Right atrium auricular region (tissue), 2 donors: ENCODE measurements around the gene KLHL40. TPM values are rescaled to one million over a fixed set of nuclear protein-coding genes. Genes with fewer than 3 reads are reported as not detected.
A peak's percentile ranks its signal among the peaks of the same experiment; 100 is the strongest.

ENCODE experiments used
- DNase-seq: peaks from one replicate; pipeline ENCODE4 v3.0.0-alpha.2; 2019; ENCODE audit warnings: low spot score
- H3K27ac ChIP-seq, 2 donors: fragments of 200-600 bp; sonication (generic); 1 replicate in 1 of 2; 2 replicates in 1 of 2; pipeline ENCODE4 v1.5.1; 2016 to 2019
- H3K27me3 ChIP-seq, 2 donors: fragments of 200-600 bp; sonication (generic); one replicate each; pipeline versions ENCODE4 v1.5.1 to v1.6.0; 2017 to 2019
- H3K36me3 ChIP-seq: fragments of 200-600 bp; sonication (generic); one replicate; pipeline ENCODE4 v1.5.1; 2016
- H3K4me1 ChIP-seq, 2 donors: fragments of 200-600 bp; sonication (generic); one replicate each; pipeline versions ENCODE4 v1.5.1 to v1.6.0; 2017 to 2019
- H3K4me3 ChIP-seq, 2 donors: fragments of 200-600 bp; sonication (generic); 1 replicate in 1 of 2; 2 replicates in 1 of 2; pipeline ENCODE4 v1.5.1; 2017 to 2019; ENCODE audit warnings: mild to moderate bottlenecking in 1 of 2, moderate library complexity in 1 of 2
- H3K9me3 ChIP-seq, 2 donors: fragments of 200-600 bp; sonication (generic); one replicate each; pipeline ENCODE4 v1.5.1; 2019
- total RNA-seq, 2 donors: library from RNA; depleted of rRNA; stranded (reverse); fragments of >200 nt; gene quantifications; one replicate each; pipeline ENCODE4 v1.1.0, GENCODE V29; 2016
- TF ChIP-seq, protein P1 (sequence below), 2 donors: fragments of 200-600 bp; sonication (generic); IDR thresholded peaks; one replicate each; pipeline ENCODE4 v1.5.1; 2019; ENCODE audit warnings: antibody characterized with exemption in 2 of 2

Gene KLHL40
- total RNA-seq, 2 donors from 2014 or later: 0.15 to 0.63 TPM

DNA sequence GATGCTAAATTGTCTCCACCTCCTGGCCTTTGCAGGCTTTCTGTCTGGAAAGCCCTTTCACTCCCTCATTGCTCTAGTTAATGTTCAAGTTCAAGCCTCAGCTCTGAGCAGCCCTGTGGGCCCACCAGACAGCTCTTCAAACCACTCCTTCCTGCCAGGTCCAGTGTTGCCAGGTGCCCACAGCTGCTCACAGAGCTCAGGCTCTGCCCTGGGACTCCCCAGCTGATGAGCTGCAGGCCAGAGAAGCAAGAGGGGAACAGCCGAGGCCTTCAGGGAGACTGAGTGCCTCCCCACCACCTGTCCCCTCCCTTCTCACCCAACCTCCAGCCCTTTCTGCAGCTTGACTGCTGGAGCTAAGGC lies 33.1 kb upstream of the KLHL40 start:
- Histone ChIP-seq H3K36me3 (peaks cover 6% of the 10 kb centered on the region), H3K9me3 (no peaks in the 10 kb centered on the region), H3K27me3 (no peaks in the 10 kb centered on the region), H3K27ac (peak overlapping the region; percentile 95 to 99), H3K4me3 (peak overlapping the region in 1 of 2 donors; percentile 89), H3K4me1 (peaks cover 0 to 68% of the 10 kb centered on the region in 2 donors)
- TF ChIP-seq, protein P1, sequence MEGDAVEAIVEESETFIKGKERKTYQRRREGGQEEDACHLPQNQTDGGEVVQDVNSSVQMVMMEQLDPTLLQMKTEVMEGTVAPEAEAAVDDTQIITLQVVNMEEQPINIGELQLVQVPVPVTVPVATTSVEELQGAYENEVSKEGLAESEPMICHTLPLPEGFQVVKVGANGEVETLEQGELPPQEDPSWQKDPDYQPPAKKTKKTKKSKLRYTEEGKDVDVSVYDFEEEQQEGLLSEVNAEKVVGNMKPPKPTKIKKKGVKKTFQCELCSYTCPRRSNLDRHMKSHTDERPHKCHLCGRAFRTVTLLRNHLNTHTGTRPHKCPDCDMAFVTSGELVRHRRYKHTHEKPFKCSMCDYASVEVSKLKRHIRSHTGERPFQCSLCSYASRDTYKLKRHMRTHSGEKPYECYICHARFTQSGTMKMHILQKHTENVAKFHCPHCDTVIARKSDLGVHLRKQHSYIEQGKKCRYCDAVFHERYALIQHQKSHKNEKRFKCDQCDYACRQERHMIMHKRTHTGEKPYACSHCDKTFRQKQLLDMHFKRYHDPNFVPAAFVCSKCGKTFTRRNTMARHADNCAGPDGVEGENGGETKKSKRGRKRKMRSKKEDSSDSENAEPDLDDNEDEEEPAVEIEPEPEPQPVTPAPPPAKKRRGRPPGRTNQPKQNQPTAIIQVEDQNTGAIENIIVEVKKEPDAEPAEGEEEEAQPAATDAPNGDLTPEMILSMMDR (IDR thresholded peaks at IDR 0.05): no peak
- no peak for DNase-seq

DNA sequence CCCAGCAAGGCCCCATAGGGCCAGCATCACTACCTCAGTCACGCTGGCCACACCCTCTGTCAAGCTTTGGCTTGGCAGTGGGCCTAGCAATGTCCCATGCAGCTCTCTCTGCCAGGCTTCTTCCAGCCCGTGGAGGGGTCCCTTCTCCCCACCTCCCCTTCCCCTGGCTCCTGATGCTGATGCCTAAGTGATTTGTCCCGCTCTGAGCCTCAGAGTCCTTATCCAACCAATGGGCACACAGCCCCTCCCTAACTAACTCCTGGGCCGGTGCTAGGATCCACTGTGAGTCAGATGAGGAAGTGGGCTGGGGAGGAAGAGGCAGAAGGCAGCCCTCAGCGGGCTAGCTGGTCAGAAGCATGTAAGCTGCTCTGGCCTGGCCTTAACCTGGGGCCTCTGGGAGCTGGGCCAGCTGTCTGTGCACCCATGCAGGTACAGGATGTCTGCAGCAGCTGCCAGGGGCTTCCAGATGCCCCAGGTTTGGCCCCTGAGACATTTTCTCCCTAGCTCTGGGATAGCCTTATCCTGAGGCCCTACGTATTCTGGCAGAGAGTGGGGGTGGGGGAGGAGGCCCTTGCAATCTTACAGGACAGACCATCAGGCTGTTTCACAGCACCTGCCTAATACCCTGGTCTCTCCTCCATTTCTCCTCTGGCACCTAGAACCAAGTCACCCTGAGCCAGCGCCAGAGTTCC lies 32.6 kb upstream of the KLHL40 start:
- Histone ChIP-seq H3K4me1 (peaks cover 0 to 70% of the 10 kb centered on the region in 2 donors), H3K27me3 (no peaks in the 10 kb centered on the region), H3K4me3 (peak overlapping the region; percentile 89 to 91), H3K9me3 (no peaks in the 10 kb centered on the region), H3K36me3 (peaks cover 8% of the 10 kb centered on the region), H3K27ac (peak overlapping the region; percentile 95 to 99)
- TF ChIP-seq, protein P1 (IDR thresholded peaks at IDR 0.05): no peak
- DNase-seq: peak; percentile 87

DNA sequence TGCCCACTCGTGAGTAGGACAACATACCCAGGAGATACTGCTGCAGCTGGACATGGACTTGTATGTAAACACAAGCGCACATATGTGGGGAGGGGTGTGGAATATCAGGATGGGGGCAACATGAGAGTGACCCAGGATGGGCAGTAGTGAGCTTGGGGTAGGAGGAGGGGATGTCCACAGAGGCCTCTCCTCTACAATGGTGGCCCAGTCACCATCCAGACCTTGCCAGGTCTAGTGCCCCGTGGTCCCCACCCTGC lies 32.1 kb upstream of the KLHL40 start:
- DNase-seq: no peak
- Histone ChIP-seq H3K9me3 (no peaks in the 10 kb centered on the region), H3K4me1 (peaks cover 0 to 70% of the 10 kb centered on the region in 2 donors), H3K27ac (peak overlapping the region; percentile 95 to 99), H3K36me3 (peaks cover 9% of the 10 kb centered on the region), H3K27me3 (no peaks in the 10 kb centered on the region), H3K4me3 (peak overlapping the region; percentile 89 to 91)
- TF ChIP-seq, protein P1 (IDR thresholded peaks at IDR 0.05): no peak

DNA sequence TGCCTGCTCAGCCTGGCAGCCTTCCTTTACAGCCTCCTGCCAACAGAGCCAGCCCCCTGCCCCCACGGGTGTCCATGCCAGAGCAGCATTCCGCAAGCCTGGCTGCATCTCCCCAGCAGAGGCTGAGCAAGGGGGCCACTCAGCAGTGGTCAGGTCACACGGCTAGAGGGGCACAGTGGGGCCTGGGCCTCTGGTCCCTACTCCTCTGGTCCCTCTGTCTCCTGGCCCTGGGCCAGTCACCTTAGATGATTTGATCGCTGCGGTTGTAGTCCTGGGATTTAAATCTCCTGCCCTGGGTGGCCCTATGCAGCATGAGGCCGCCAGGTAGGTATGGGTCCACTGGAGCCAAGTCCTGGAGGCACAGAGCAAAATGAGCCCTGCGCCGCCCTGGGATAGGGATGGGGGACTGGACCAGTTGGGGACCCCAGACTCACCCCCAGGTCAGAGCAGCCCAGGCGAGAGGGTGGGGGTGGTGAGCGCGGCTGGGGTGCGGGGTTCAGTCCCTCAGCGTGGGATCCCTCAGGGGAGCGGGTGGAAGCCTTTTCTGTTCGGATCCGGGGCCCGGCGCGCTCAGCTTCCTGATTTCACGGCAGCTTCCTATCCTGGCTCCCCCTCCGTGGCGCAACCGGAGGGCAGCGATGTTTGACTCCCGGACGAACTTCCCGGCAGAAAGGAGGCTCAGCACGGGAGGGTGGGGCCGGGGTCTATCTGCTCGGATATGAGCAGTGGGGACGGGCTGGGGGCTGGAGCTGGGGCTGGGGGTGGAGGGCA lies 31.6 kb upstream of the KLHL40 start, which contains the start of gene ZBTB47:
TSS of gene ZBTB47 (plus strand) at position 138 of the 771 bp plus-strand sequence. CDS start 4,659 bp downstream, outside the sequence.
- DNase-seq: no peak
- H3K27ac ChIP-seq: peak within 1 kb of the TSS; percentile 95 to 99
- H3K36me3 ChIP-seq: peaks cover 12% of the 10 kb centered on the region
- H3K4me1 ChIP-seq: peaks cover 0 to 75% of the 10 kb centered on the region in 2 donors
- H3K9me3 ChIP-seq: no peaks in the 10 kb centered on the region
- H3K27me3 ChIP-seq: no peaks in the 10 kb centered on the region
- TF ChIP-seq, protein P1 (IDR thresholded peaks at IDR 0.05): no peak
- peak within 1 kb of the TSS; percentile 89 to 91 for H3K4me3 ChIP-seq

DNA sequence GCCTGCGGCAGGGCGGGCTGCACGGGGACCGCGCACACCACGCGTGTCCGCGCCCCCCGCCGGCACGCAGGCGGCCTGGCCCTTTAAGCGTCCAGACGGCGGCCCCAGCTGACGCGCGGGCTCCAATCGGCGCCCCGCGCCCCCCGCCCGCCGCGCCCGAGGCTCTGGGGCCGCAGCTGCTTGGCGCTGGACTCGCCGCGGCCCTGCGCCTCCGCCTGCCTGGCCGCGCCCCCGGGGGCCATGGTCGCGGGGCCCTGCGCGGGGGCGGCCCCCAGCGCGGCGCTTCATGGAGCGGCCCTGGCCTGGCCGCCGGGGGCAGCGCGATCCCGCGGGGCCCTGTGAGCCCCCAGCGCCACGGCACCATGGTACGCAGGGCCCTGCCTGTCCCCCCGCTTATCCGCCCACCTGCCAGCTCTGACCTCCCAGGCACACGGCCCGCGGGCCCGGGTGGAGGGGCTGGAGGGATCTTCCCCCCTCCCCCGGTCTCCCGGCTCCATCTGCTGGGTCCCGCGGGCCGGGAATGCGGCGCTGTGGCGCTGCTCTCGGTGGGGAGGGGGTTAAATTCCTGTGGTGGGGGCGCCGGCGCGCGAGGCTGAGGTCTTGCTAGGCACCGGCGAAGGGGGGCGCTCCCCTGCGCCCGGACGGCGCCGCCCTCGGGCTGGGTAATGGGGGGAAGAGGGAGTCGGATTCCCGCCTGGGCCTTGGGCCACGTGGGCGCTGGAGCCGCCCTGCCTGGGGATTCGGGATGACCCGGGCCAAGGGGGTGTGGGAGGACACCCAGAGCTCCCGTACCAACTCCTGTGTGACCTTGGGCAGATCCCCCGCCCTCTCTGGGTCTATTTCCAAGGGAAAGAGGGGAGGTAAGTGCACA lies 30.8 kb upstream of the KLHL40 start:
- Histone ChIP-seq H3K9me3 (no peaks in the 10 kb centered on the region), H3K36me3 (peaks cover 15% of the 10 kb centered on the region), H3K4me3 (peak overlapping the region; percentile 89 to 91), H3K27me3 (no peaks in the 10 kb centered on the region), H3K4me1 (peaks cover 0 to 83% of the 10 kb centered on the region in 2 donors), H3K27ac (peak overlapping the region; percentile 95 to 99)
- no peak for DNase-seq
- TF ChIP-seq, protein P1 (IDR thresholded peaks at IDR 0.05): peak in 1 of 2 donors; percentile 41
